ENCODE data around the gene BCL2L14. TPM values are rescaled to one million over a fixed set of nuclear protein-coding genes. Genes with fewer than 3 reads are reported as not detected.

BCL2L14 gene
- total RNA-seq, 1 experiment from 2014 or later = 0.90 TPM

- TF ChIP-seq ATF2 (CRISPR knock-in tag; IDR thresholded peaks at IDR 0.05; ENCODE audit: borderline replicate concordance, low read depth) = no peak
- TF ChIP-seq ATF6 (CRISPR knock-in tag; IDR thresholded peaks at IDR 0.05) = no peak
- no peak for TF ChIP-seq ZMAT4 (CRISPR knock-in tag; IDR thresholded peaks at IDR 0.05)
- TF ChIP-seq KAT7 (CRISPR knock-in tag; IDR thresholded peaks at IDR 0.05; ENCODE audit: borderline replicate concordance) = no peak
- no peak for TF ChIP-seq MYBL2 (CRISPR knock-in tag; IDR thresholded peaks at IDR 0.05)
- TF ChIP-seq ZNF232 (CRISPR knock-in tag; IDR thresholded peaks at IDR 0.05) = no peak
- TF ChIP-seq ZNF396 (CRISPR knock-in tag; IDR thresholded peaks at IDR 0.05; ENCODE audit: borderline replicate concordance) = no peak
- no peak overlapping the region for H3K4me3 Mint-ChIP-seq
- H3K9me3 Mint-ChIP-seq = peaks cover 14% of the 10 kb centered on the region
- no peak overlapping the region for H3K27ac Mint-ChIP-seq
- ATAC-seq = peak; percentile 50
- peaks cover 5% of the 10 kb centered on the region for H3K4me1 Mint-ChIP-seq
- no peaks in the 10 kb centered on the region for H3K27me3 Mint-ChIP-seq (ENCODE audit: low read depth)
- no peak for DNase-seq (ENCODE audit: low spot score)
- H3K36me3 Mint-ChIP-seq = 0 out of 2 replicates have a peak, but pooled peaks cover 8% of the 10 kb centered on the region
- CTCF ChIA-PET = interaction anchor here (0.8 to 1.3 kb wide), 3 partner anchors 11 to 458 kb away, joined by 3 to 4 read pairs (median 3); no protein-coding TSS in a partner anchor
- POLR2A ChIA-PET = no interaction called here
These were observed 30.8 kb upstream of the BCL2L14 start for GRCh38 chr12:12039897-12040296.

GRCh38 chr12:12046401-12046800, 24.3 kb upstream of the BCL2L14 start:
- Mint-ChIP-seq H3K9me3 (0 out of 2 replicates have a peak, but pooled peaks cover 3% of the 10 kb centered on the region), H3K36me3 (no peaks in the 10 kb centered on the region), H3K27me3 (ENCODE audit: low read depth) (no peaks in the 10 kb centered on the region), H3K4me3 (no peak overlapping the region), H3K4me1 (no peaks in the 10 kb centered on the region), H3K27ac (no peak overlapping the region)
- ChIA-PET POLR2A (no interaction called here), CTCF (no interaction called here)
- DNase-seq (ENCODE audit: low spot score) (no peak), ATAC-seq (no peak)
- TF ChIP-seq ATF6 (CRISPR knock-in tag; IDR thresholded peaks at IDR 0.05) (no peak), NR2C2 (CRISPR knock-in tag; IDR thresholded peaks at IDR 0.05) (no peak), ZNF416 (CRISPR knock-in tag; IDR thresholded peaks at IDR 0.05) (no peak), ERG (CRISPR knock-in tag; IDR thresholded peaks at IDR 0.05) (no peak), ZNF138 (CRISPR knock-in tag; conservative IDR thresholded peaks at IDR 0.05) (no peak), ELF4 (CRISPR knock-in tag; IDR thresholded peaks at IDR 0.05; ENCODE audit: low read depth) (no peak), ARID4B (CRISPR knock-in tag; IDR thresholded peaks at IDR 0.05; ENCODE audit: borderline replicate concordance) (no peak), TP53 (CRISPR knock-in tag; IDR thresholded peaks at IDR 0.05) (no peak)

Measured in WTC11 (cell line).